ENCODE data around the gene TCF12. TPM values are rescaled to one million over a fixed set of nuclear protein-coding genes. Genes with fewer than 3 reads are reported as not detected.

Gene TCF12
- total RNA-seq, 2 experiments from 2014 or later: 55.8 to 59.4 TPM

DNA sequence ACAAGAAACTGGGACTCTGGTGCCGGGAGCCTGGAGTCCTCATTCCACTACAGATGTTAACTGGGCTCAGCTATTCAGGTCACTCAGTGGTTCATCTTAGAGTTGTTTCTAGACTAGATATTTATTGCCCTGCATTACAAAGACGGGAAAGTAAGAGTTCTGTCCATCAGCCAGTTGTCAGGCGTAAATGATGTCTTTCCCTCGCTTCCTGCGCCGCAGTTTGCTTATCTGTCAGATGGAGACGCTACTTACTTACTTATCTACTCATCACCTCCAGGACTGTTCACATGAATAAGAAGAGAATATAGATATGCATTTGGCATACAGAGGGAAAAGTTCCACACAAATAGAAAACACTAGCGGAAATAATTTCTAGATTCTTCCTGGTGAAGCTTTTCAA lies 410.0 kb downstream of the TCF12 start:
- Mint-ChIP-seq H3K4me3 (no peak overlapping the region), H3K27me3 (peaks cover 8% of the 10 kb centered on the region), H3K27ac (no peak overlapping the region), H3K9me3 (no peaks in the 10 kb centered on the region), H3K4me1 (peaks cover 10% of the 10 kb centered on the region), H3K36me3 (no peaks in the 10 kb centered on the region)
- DNase-seq: no peak

GRCh38 chr15:57328897-57329296 lies 410.5 kb downstream of the TCF12 start:
- H3K9me3 Mint-ChIP-seq: no peaks in the 10 kb centered on the region

GRCh38 chr15:57329582-57330367 lies 411.3 kb downstream of the TCF12 start:
- Mint-ChIP-seq H3K4me1 (peaks cover 6% of the 10 kb centered on the region), H3K27me3 (peaks cover 8% of the 10 kb centered on the region), H3K36me3 (no peaks in the 10 kb centered on the region), H3K27ac (no peak overlapping the region), H3K9me3 (no peaks in the 10 kb centered on the region), H3K4me3 (no peak overlapping the region)
- DNase-seq: no peak

More at GRCh38 chr15:57328897-57329296, 410.5 kb downstream of the TCF12 start:
- no peak overlapping the region for H3K27ac Mint-ChIP-seq
- DNase-seq: no peak
- H3K27me3 Mint-ChIP-seq: peaks cover 8% of the 10 kb centered on the region
- H3K36me3 Mint-ChIP-seq: no peaks in the 10 kb centered on the region
- H3K4me3 Mint-ChIP-seq: no peak overlapping the region
- H3K4me1 Mint-ChIP-seq: peaks cover 6% of the 10 kb centered on the region

GRCh38 chr15:57330619-57331340 lies 412.3 kb downstream of the TCF12 start:
- Mint-ChIP-seq H3K36me3 (no peaks in the 10 kb centered on the region), H3K27me3 (peaks cover 8% of the 10 kb centered on the region), H3K4me3 (no peak overlapping the region), H3K9me3 (no peaks in the 10 kb centered on the region), H3K27ac (no peak overlapping the region), H3K4me1 (peaks cover 6% of the 10 kb centered on the region)
- no peak for DNase-seq

DNA sequence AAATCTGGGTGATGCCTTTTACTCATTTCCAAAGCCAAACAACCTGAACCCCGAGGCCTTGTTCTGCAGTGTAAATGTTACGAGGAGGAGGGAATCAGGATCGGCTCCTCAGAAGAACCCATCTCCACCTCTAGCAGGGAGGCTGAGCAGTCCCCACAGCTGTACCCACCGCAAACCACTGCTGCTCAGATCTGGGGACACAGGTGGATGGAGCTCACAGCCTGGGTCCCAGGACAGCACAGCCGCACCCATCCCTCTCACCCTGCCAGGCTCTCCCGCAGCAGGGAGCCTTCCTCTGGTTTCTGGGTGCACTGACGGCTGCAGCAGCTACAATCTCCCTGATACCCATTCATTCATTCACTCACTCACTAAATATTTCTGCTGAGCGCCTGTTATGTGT lies 413.9 kb downstream of the TCF12 start:
- Mint-ChIP-seq H3K36me3 (no peaks in the 10 kb centered on the region), H3K4me1 (peaks cover 6% of the 10 kb centered on the region), H3K4me3 (no peak overlapping the region), H3K27ac (no peak overlapping the region), H3K27me3 (peaks cover 8% of the 10 kb centered on the region), H3K9me3 (no peaks in the 10 kb centered on the region)
- DNase-seq: no peak

DNA sequence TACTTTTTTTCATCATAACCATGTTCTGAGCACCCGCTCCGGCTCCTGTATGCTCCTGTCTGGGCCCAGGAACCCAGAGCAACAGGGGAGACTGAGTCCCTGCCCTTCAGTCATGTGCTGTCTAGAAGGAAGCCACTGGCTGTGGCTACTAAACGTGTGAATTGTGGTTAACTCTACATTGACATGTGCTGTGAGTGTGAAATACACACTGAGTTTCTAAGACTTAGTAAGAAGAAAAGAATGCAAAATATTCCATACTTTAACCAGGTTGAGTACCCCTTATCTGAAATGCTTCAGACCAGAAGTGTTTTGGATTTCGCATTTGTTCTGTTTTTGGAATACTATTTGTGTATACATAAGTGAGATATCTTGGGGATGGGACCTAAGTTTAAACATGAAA lies 415.0 kb downstream of the TCF12 start:
- Mint-ChIP-seq H3K27ac (no peak overlapping the region), H3K27me3 (peaks cover 8% of the 10 kb centered on the region), H3K4me1 (peaks cover 6% of the 10 kb centered on the region), H3K9me3 (no peaks in the 10 kb centered on the region), H3K4me3 (no peak overlapping the region), H3K36me3 (no peaks in the 10 kb centered on the region)
- no peak for DNase-seq

DNA sequence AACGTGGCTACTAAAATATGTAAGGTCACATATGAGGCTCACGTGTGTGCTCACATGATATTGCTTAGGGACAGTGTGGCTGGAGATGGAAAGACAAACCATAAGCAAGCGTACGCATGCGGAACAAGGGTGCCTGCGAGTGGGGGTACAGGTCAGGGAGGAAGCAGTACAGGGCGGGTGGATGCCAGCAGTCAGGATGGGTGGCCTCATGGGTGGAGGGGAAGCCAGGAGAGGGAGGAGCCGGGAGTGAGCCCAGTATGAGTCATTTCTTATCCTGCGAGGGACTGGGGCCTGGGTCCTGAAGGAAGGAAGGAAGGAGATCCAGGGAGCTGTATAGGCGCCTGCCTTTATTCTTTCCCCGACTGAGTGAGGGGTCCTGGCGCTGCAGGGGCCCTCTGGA lies 415.8 kb downstream of the TCF12 start:
- DNase-seq: no peak
- H3K9me3 Mint-ChIP-seq: no peaks in the 10 kb centered on the region
- H3K27me3 Mint-ChIP-seq: peaks cover 7% of the 10 kb centered on the region
- no peak overlapping the region for H3K27ac Mint-ChIP-seq
- no peak overlapping the region for H3K4me3 Mint-ChIP-seq
- H3K36me3 Mint-ChIP-seq: no peaks in the 10 kb centered on the region
- peaks cover 6% of the 10 kb centered on the region for H3K4me1 Mint-ChIP-seq

GRCh38 chr15:57335293-57335715 lies 416.9 kb downstream of the TCF12 start:
- no peak for DNase-seq
- no peaks in the 10 kb centered on the region for H3K27me3 Mint-ChIP-seq
- no peak overlapping the region for H3K4me3 Mint-ChIP-seq
- H3K4me1 Mint-ChIP-seq: peaks cover 1% of the 10 kb centered on the region
- no peaks in the 10 kb centered on the region for H3K36me3 Mint-ChIP-seq
- no peak overlapping the region for H3K27ac Mint-ChIP-seq
- H3K9me3 Mint-ChIP-seq: no peaks in the 10 kb centered on the region

GRCh38 chr15:57335719-57336118 lies 417.3 kb downstream of the TCF12 start:
- no peaks in the 10 kb centered on the region for H3K9me3 Mint-ChIP-seq
- no peak overlapping the region for H3K27ac Mint-ChIP-seq
- peaks cover under 1% of the 10 kb centered on the region for H3K4me1 Mint-ChIP-seq
- H3K27me3 Mint-ChIP-seq: no peaks in the 10 kb centered on the region
- H3K4me3 Mint-ChIP-seq: no peak overlapping the region
- H3K36me3 Mint-ChIP-seq: no peaks in the 10 kb centered on the region
- no peak for DNase-seq

- Mint-ChIP-seq H3K27ac (no peak overlapping the region), H3K4me1 (peaks cover 1% of the 10 kb centered on the region), H3K27me3 (no peaks in the 10 kb centered on the region), H3K4me3 (no peak overlapping the region), H3K36me3 (no peaks in the 10 kb centered on the region), H3K9me3 (no peaks in the 10 kb centered on the region)
- no peak for DNase-seq
Observed at GRCh38 chr15:57337868-57338411, 419.5 kb downstream of the TCF12 start.

DNA sequence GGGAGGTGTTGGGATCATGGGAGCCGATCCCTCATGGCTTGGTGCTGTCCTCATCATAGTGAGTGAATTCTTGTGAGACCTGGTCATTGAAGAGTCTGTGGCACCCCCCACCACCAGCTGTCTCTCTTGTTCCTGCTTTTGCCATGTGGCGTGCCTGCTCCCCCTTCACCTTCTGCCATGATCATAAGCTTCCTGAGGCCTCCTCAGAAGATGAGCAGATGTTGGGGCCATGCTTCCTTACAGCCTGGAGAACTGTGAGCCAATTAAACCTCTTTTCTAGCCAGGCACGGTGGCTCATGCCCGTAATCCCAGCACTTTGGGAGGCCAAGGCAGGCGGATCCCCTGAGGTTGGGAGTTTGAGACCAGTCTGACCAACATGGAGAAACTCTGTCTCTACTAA lies 420.9 kb downstream of the TCF12 start:
- no peak for DNase-seq
- H3K4me1 Mint-ChIP-seq: peaks cover 1% of the 10 kb centered on the region
- no peaks in the 10 kb centered on the region for H3K36me3 Mint-ChIP-seq
- H3K27ac Mint-ChIP-seq: no peak overlapping the region
- H3K4me3 Mint-ChIP-seq: no peak overlapping the region
- H3K9me3 Mint-ChIP-seq: no peaks in the 10 kb centered on the region
- H3K27me3 Mint-ChIP-seq: no peaks in the 10 kb centered on the region

Other genes starting within 250 kb of the TCF12 start
- gene ZNF280D, start 185.1 kb upstream of the TCF12 start, total RNA-seq: 10 to 100 TPM; 14.6 to 20.8 TPM

Measured in activated naive CD8-positive, alpha-beta T cell treated with anti-CD3 and anti-CD28 coated beads for 36 hours (primary cell).